NCI-H2029 (cell line): ENCODE results near the gene LTO1.
A peak's percentile ranks its signal among the peaks of the same experiment; 100 is the strongest.

ENCODE experiments used
- DNase-seq: peaks from one replicate; lab custom pipeline; 2025; lab: John Stamatoyannopoulos, UW

Gene LTO1

DNA sequence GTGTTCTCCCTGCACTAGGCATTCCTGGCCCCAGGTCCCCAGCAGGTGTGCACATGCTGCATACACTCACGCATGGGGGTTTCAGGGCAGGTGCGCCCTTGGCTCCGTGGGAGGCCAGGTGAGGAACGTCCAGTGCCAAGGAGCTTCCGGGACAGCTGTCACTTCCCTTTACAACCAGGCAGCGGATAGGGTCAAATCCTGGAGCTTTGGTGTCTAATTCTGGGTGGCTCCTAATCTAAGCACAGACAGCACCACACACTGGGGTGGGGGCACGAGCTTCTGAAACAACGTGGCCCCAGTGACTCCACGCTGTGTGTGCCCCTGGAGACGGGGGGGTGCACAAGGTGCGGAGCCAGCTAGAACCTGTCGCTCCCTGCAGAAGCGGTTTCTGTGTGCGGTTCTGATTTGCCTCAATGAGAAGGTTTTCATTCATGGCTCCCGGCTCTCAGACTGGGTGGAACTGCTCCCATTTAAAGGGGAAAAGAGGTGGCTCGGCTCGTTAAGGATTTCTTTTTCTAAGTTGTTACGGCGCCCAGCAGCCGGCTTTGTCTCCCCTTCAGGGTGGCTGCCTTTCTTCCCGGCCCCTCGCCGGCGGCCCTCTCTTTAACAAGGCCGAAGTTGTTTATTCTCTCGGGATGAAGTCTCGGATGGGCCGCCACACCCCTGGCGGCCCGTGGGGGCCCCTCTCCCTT lies 29.2 kb downstream of the LTO1 start:
- DNase-seq, result peak; percentile 70

DNA sequence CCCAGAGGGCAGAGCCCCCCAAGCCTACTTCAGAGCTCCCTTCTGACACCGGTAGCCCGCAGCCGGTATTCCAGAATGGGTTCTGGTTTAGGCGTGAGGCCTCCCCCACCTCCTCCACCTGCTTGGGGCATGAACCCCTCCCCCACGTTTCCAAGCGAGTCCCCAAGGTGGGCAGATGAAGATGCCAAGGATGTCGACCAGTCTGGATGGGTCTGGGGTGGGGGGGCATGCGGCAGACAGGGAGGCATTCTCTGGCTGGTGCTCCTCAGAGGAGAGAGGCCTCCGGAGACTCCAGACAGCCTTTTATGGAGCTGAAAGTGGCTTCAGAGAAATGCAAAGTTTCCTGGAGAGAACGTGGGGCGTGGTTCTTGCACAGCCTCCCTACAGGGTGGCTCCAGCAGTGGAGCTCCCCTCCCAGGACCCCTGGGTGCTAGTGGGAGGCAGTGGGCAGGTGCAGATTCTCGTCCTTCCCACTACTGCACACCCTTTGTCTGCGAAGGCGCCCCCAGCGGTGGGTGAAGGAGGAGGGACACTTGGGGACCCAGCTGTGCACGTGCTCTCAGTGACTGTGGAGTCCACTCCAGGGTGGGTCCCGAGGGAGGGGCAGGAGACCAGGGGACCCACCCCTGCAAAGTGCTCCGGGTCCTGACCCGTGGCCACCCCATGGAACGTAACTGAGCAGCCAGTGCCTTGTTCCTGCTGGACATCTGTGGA lies 30.0 kb downstream of the LTO1 start:
- DNase-seq, result no peak

DNA sequence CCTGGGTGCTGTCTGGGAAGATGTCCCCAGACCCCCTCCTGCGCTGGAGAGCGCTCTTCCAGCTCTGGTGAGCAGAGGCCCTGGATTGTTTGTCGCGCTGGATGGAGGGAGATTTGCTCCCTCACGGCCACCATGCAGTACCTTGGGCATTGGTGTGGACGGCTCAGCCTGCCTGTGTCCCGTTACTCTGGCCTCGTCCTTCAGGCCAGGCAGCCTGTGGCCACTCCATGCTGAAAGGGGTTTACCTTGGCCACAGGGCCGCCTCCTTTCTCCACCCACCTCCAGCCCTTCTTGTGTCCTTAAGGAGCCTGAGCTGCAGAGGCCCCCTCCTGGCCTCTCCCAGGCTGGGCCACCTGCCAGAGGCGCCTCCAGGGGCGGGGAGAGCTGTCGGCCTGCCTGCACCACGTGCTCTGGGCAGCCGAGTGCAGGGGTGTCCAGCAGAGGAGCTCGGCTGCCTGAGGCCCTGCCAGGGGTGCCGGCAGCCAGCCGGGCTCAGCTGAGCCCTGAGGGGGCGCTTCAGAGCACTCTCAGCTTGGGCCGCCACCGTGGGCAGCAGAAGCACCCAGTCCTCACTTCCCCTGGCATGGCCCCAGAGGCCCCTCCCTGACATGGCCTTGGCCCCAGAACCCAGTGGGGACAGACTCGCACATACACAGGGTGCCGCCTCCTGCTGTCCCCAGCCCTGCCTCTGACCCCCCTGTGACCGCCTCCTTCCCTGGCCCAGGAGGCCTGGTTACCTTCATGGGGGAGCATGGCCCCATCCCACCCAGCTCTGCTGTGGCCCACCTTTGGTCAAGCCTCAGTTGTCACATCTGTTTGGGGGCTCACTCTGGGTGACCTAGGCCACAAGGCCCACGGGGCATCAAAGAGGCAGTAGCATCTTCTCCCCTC lies 30.8 kb downstream of the LTO1 start:
- peak; percentile 62 for DNase-seq

DNA sequence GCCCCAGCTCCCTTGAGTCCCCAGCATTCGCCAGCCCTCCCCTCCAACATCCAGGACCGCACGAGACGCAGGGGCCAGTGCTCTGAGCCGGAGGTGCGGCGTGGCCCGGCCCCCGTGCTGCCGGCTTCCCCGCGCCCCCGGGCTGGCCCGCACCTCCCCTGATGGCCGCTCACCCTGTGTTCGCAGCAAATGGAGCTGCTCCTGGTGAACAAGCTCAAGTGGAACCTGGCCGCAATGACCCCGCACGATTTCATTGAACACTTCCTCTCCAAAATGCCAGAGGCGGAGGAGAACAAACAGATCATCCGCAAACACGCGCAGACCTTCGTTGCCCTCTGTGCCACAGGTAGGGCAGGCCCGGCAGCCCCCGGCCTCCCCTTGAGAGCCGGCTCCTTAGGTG lies 31.5 kb downstream of the LTO1 start:
- DNase-seq, result no peak

DNA sequence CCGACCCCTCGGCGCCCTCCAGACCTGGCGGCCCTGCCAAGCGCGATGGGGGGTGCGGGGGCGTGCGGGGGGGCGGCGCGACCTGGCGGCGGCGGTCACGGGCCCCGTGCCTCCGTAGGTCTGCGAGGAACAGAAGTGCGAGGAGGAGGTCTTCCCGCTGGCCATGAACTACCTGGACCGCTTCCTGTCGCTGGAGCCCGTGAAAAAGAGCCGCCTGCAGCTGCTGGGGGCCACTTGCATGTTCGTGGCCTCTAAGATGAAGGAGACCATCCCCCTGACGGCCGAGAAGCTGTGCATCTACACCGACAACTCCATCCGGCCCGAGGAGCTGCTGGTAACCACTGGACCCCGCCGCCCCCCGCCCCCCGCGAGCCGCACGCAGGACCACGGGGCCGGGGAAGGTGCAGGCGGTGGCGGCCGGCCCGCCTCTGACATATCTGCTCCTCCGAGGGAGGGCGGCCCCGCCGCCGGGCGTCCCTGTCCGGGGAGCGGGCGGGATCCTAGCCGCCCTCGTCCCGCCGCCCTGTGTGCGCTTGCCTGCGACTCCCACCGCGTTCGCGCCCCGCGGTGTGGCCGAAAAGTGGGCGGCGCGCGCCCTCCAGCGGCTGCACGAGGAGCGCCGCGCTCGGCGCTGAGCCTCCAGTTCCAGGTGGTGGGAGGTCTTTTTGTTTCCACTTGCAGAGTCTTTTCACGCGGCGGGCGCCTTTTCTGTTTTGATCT lies 32.1 kb downstream of the LTO1 start:
- peak; percentile 43 for DNase-seq

DNA sequence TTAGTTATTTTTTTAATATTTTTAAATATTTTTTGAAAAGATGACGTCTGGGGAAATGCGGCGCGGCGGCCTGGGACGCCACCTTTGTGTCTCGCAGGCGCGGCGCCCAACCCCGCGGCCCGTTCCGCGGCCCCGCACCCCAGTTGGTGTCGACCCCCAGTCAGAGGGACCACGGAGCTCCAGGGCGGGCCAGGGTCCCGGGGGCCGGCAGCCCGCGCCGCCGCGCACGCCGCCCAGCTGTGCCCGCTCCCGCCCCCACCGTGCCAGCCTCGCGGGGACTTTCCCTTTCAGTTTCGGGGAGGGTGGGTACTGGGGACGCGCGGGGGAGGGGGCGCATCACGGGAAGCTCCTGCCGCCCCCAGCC lies 32.6 kb downstream of the LTO1 start:
- no peak for DNase-seq

DNA sequence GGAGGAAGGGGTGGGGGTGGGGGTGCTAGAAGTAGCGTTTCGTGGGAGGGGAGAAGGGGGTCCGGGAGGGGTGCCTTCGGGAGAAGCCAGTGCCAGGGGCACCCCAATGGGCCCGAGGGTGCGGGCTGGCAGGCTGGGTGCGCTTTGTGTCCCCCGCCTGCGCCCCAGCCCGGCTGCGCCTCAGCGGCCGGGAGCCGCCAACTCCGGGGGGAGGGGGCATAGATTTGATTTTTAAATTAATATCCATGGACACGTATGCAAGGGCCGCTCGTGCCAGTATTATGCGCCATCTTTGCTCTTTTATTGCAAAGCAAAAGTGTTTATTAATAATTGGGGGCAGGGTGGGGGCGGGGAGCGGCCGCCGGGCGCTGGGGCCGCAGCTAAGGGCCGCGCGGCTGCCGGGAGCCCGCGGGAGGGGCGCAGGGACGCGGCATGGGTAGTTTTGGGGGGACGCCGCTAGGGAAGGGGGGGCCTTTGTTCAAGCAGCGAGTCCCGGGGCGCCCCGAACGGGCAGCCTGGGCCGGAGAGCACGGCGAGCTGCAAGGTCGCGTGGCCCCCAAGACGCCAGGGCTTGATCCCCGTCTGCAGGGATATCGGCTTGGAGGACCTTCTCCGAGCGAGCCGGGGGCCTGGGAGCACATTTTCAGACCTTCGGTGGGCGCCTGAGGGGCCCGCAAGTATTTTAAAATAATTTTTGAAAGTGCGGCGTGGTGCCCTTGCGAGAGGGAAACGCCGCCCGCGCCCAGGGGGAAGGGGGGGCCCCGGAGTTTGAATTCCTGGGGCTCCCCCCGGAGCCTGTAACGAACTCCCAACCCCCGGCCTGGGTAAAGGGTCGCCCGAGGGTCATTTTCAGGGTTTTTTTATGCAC lies 33.2 kb downstream of the LTO1 start:
- DNase-seq, result no peak

DNA sequence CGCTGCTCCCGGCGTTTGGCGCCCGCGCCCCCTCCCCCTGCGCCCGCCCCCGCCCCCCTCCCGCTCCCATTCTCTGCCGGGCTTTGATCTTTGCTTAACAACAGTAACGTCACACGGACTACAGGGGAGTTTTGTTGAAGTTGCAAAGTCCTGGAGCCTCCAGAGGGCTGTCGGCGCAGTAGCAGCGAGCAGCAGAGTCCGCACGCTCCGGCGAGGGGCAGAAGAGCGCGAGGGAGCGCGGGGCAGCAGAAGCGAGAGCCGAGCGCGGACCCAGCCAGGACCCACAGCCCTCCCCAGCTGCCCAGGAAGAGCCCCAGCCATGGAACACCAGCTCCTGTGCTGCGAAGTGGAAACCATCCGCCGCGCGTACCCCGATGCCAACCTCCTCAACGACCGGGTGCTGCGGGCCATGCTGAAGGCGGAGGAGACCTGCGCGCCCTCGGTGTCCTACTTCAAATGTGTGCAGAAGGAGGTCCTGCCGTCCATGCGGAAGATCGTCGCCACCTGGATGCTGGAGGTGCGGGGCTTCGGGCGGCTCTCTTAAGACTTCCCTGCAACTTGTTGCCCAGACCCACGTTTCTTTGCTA lies 34.1 kb downstream of the LTO1 start, which contains the start of gene CCND1:
TSS of gene CCND1 (plus strand) at position 162 of the 587 bp plus-strand sequence. CDS start at position 320, 158 bp downstream.
- DNase-seq, result no peak

DNA sequence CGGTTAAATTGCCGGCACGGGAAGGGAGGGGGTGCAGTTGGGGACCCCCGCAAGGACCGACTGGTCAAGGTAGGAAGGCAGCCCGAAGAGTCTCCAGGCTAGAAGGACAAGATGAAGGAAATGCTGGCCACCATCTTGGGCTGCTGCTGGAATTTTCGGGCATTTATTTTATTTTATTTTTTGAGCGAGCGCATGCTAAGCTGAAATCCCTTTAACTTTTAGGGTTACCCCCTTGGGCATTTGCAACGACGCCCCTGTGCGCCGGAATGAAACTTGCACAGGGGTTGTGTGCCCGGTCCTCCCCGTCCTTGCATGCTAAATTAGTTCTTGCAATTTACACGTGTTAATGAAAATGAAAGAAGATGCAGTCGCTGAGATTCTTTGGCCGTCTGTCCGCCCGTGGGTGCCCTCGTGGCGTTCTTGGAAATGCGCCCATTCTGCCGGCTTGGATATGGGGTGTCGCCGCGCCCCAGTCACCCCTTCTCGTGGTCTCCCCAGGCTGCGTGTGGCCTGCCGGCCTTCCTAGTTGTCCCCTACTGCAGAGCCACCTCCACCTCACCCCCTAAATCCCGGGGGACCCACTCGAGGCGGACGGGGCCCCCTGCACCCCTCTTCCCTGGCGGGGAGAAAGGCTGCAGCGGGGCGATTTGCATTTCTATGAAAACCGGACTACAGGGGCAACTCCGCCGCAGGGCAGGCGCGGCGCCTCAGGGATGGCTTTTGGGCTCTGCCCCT lies 34.7 kb downstream of the LTO1 start:
- DNase-seq, result no peak

DNA sequence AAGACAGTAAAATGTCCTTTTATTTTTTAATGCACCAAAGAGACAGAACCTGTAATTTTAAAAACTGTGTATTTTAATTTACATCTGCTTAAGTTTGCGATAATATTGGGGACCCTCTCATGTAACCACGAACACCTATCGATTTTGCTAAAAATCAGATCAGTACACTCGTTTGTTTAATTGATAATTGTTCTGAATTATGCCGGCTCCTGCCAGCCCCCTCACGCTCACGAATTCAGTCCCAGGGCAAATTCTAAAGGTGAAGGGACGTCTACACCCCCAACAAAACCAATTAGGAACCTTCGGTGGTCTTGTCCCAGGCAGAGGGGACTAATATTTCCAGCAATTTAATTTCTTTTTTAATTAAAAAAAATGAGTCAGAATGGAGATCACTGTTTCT lies 35.3 kb downstream of the LTO1 start:
- DNase-seq, result no peak

DNA sequence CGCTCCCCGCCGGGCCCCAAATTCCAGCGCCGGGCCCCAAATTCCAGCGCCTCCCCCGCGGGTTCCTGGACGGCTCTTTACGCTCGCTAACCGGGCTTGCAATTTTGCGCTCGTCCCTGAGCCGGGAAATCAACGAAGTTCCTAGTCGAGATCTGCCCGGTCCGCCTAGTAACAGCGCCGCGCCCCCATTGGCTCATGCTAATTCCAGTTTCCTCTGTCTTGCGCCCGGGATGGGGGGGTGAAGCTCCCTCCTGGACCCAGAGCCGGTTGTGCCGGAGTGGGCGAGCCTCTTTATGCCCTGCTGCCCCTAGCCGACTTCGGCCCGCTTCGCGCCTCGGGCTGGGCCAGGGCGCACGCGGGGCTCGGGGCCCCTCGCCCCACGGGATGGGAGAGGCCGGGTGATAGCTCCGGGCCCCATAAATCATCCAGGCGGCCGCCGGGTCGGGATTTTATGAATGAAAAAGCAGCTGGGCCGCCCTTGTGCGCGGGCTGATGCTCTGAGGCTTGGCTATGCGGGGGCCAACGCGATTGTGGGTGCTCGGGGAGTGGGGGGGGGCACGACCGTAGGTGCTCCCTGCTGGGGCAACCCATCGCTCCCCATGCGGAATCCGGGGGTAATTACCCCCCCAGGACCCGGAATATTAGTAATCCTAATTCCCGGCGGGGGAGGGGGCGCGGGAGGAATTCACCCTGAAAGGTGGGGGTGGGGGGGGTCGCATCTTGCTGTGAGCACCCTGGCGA lies 36.0 kb downstream of the LTO1 start:
- DNase-seq, result peak; percentile 72

DNA sequence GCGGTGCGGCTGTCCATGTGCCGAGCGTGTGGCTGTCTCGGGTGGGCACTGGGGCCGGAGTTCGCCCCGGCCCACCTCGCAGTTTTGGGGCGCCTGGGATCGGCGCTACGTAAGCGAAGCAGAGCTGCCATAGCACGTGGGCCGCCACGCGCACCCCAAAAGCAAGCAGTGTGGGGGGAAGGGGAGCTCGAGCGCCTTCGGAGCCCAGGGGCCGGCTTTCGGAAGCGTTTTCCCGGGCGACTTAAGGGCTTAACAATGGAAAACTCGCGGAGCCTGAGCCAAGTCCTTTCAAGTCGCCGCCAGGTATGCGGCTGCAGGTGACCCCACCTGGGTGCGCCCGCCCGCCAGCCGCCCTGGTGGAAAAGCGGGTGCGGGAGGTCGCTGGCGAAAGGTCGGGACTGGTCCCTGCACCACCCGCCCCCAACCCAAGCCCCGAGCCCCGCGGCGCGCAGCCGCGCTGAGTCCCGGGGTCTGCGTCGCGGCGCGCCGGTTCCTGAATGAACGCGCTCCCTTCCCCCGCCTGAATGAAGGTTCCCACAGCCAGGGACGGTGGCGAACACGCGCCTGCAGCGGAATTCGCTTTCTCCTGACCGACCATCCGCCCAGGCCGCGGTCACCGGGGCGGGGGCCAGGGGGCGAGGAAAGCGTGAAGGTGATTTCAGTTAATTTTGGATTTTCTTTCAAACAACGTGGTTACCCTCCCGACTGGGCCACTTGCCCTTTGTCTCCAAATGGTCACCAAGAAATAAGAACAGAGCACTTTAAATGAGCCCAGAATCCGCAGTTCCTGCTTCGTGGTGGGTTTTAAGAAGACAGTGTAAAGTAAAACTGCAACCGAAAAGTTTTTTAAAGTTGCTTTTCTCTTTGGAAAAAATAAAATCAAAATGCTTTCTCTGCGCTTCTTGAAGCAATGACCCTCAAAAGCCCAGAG lies 36.9 kb downstream of the LTO1 start:
- DNase-seq, result no peak

DNA sequence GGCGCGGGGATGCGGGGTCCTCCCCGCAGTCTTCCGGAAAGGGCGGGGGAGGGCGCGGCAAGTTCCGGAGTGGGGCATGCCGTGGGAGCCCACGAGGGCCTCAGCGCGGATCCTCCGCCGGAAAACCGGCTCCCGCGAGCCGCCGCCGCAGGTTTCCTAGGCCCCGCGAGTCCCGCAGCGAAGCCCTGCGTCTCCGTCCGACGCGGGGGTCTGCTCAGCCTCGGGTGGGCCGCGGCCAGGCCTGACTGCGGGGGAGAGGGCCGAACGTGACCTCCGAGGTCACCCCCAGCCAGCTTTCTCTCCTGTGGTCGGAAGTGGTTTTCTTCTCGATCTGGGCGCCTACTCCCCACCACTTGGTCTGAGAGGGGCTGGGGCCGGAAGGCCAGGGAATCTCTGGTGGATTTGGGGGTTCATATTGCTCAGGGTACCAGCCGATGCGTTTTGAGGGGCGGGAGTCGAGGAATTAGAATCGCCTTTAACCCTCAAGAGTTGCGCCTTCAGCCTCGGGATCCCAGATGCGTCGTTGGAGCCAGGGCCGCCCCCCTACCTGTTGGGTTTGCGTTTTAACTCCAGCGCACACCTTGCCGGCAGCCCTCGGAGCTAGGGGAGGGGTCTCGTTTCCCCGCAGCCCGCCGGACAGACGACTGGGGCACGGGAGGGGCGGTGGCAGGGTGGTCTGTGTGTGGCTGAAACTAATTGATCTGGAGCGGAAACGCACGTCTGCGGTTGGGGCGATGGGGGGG lies 37.8 kb downstream of the LTO1 start:
- DNase-seq, result no peak

DNA sequence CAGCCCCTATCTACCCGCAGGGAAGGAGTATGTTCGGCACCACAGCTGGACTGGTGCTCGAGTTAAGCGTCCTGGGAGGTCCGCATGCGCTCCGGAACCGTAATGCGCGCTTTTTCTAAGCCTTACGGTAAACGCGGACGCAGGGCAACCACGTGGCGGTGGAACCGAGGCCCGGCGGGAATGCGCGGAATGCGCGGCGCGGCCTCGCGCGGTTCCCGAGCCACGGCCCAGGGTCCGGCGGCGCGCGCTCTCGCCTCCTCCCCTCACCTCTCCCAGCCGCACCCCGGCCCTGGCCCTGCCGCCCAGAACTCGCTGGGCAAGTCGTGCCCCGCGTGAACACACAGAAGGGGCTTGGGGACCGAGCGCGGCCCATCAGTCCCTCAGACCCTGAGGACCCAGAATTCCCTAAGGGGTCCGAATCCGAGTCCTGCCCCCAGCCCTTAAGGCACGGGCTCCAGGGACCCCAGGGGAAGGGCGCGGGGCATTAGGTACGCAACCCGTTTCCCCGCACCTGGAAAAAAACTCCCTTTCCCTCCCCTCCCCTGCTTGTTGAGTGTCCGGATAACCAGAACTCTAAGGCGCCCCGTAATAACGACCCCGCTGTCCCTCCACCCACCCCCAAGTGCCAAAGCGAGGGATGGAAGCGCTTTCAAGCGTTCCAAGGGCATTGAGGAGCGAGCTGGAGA lies 38.5 kb downstream of the LTO1 start:
- no peak for DNase-seq

DNA sequence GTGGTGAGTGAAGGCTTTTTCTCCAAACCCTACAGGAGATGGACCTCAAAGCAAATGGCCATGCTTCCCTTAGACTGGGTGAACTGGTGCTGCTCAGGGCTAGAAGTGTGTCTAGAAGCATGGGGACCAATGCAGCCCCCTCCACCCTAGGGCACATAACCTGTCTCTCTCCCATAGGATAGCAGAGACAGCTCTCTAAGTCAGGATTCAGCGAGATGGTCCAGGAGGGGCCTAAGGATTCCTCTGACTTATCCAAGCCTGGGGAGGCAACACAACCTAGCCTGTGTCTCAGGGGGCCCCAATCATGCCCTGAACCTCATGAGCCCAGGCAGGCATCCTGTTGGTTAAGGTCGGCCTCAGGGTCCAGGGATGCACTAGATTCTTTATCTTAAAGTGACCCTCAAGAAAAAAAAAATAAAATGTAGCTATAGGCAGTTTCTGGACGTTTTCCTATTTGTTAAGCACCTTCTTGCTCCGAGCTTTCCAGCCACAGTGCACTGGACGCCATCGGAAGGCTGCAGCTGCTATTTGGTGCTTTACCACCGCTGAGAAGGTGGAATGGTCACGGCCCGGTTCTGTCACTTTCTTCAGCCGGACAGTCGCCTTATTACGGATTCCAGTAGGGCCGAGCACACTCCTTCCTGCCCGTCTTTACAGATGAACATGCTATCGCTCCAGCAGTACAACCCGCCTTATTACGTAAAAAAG lies 39.2 kb downstream of the LTO1 start:
- no peak for DNase-seq

DNA sequence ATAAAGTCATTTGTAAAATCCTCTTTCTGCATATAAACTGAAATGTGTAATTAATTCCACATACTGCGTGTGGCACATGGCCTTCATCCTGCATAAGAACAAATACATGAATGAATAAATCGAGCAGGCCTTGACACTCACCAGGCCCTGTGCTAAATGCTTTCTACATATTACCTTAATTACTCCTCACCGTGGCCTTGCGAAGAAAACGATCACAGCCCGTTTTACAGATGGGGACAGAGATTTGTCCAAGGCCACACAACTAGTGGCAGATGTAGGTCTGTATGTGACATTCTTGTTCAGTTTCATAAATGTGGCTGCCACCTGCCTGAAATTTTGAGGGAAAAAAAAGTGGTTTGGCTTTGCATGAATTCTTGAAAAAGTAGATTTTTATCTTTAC lies 40.0 kb downstream of the LTO1 start:
- DNase-seq, result no peak
